Retina (tissue), 1 donor: ENCODE data around the gene DDIT3.
A peak's percentile ranks its signal among the peaks of the same experiment; 100 is the strongest.
"Not testable (repeated sequence)": the region's sequence is repeated elsewhere in the genome, so short reads cannot be mapped to it uniquely, and the experiment has no call there.

Experiments
- DNase-seq: peaks from one replicate; pipeline ENCODE4 v3.0.0-alpha.2; 2016

DDIT3 gene, protein sequence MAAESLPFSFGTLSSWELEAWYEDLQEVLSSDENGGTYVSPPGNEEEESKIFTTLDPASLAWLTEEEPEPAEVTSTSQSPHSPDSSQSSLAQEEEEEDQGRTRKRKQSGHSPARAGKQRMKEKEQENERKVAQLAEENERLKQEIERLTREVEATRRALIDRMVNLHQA

DNA sequence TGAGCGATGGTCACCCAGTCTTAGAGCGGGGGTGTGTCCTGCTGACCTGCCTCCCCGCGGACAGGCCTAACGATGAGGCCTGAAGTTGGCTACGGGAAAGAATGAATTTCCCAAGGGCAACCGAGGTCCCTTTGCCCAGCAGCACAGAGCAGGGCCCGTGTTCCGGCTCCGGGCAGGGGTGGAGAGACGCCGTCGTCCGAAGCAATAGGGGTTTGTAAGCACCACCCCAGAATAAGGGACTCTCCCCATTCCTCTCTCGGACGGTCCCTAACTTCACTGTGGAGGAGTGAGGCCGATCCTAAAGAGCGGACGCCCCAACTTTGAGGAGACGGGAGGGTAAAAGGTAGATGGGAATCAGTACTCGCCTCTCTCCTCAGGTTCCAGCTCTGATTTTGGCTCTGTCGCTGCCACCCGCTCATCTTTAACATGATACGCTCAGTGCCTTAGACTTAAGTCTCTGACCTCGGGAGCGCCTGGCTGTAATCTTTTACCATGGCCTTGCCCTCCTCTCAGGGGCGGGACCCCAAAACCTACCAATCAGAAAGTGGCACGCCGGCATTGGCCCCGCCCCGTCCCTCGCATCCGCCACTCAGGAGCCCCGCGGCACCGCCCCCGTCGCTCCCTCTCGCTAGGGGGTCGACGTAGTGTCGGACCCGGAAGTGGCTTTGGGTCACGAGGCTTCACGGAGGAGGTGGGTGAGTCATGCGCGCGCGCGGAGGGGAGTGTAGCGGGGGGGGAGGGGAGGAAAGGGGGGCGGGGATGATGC is at the start of gene DDIT3:
TSS of gene DDIT3 (minus strand) at position 462 of the 766 bp plus-strand sequence. CDS start 3,108 bp downstream, outside the sequence.
- DNase-seq: peak; percentile 97

DNA sequence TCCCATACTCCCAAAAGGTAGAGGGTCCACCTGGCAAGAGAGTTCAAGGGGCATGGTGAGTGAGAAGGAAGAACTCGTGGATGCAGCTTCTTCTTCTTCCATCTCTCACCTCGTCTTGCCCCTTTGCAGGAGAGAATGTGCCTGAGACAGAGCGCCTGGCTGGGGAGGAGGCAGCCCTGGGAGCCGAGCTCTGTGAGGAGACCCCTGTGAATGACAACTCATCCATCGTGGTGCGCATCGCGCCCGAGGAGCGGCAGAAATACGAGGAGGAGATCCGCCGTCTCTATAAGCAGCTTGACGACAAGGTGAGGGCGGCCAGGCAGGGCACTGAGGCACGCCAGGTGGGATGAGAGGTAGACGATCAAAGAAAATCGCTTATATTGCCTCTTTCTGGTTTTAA is 49.5 kb upstream of the DDIT3 start:
- DNase-seq: no peak

DNA sequence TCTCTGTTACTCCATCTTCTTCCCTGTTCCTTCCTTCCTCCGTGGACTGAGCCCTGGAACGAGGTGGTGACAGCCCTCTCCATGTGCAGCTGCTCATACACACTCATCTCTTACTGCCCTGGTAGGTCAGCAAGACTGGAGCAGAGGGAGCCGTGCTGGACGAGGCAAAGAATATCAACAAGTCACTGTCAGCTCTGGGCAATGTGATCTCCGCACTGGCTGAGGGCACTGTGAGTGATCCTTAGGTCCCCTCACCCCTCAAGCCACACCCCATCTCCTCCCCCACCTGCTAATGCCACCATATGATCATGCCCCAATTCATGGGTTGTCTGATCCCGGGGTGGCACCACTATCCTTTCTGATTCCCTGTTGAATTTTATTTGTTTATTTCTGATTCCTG is 48.5 kb upstream of the DDIT3 start:
- DNase-seq: no peak

DNA sequence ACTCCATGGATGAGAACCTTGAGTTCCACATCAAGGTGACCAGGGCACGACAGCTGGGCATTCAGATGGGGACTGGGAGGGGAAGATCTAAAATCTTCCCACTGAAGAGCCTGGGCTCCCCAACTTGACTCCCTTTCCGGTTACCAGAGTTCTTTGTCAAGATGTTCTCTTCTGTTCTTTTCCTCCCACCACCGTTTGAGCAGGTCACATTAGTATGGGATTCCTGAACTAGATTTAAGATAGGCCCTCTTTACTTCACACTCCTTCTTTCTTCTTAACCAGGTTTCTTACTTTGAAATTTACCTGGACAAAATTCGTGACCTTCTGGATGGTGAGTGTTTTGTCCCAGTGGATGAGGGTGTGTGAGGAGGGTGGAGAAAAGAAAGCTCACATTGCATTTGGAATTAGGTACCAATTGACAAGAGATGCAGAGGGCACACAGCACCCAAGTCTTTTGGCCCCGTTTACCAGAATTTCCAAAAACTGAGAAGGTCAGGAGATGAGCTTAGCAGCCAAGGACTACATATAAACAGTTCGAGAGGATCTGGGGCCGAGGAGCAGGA is 43.9 kb upstream of the DDIT3 start:
- no peak for DNase-seq

DNA sequence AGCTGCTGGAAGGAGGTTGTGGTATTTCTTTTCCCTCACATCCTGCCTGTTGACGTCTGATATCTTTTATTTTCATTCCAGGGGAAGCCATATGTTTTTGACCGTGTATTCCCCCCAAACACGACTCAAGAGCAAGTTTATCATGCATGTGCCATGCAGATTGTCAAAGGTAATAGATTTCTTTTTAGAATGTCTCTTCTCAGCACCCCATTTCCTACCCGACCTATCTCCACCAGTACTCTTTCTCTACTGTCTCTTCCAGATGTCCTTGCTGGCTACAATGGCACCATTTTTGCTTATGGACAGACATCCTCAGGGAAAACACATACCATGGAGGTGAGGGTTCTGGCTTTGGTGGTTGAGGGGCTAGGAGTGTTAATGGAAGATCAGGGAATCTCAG is 43.0 kb upstream of the DDIT3 start:
- no peak for DNase-seq

DNA sequence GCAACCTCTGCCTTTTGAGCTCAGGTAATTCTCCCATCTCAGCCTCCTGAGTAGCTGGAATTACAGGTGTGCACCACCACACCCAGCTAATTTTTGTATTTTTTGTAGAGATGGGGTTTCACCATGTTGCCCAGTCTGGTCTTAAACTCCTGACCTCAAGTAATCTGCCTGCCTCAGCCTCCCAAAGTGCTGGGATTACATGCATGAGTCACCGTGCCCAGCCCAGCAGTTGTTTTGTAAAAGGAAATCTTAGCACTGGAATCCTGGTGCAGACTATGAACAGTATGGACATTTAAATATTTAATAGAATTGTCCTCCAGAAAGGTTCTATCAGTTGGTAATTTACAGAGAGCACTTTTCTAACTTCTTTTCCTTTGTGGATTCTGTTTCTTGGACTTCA is 40.8 kb upstream of the DDIT3 start:
- not testable (repeated sequence) for DNase-seq

DNA sequence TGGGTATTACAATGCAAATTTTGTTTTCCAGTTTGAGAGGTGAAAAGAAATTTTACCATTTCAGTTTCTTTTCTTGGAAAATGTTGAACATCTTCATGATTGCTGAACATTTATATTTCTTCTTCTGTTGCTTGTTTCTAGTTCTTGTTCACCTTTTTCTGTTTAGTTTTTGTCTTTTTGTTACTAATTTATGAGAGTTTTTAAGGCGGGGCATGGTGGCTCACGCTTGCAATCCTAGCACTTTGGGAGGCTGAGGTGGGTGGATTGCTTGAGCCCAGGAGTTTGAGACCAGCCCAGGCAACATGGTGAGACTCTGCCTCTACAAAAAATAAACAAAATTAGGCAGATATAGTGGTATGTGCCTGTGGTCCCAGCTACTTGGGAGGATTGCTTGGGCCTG is 40.2 kb upstream of the DDIT3 start:
- no peak for DNase-seq

DNA sequence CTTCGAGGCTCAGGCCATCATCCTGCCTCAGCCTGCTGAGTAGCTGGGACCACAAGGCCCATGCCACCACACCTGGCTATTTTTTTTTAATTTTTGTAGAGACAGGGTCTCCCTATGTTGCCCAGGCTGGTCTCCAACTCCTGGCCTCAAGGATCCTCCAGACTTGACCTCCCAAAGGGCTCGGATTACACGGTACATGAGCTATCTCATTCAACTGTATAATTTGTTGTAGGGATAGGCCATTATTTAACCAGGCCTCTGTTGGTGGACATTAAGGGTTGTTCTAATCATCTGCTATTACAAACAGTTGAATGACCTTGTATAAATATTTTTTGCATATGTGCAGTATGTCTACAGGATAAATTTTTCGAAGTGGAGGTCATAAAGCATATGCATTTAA is 38.5 kb upstream of the DDIT3 start:
- no peak for DNase-seq

DNA sequence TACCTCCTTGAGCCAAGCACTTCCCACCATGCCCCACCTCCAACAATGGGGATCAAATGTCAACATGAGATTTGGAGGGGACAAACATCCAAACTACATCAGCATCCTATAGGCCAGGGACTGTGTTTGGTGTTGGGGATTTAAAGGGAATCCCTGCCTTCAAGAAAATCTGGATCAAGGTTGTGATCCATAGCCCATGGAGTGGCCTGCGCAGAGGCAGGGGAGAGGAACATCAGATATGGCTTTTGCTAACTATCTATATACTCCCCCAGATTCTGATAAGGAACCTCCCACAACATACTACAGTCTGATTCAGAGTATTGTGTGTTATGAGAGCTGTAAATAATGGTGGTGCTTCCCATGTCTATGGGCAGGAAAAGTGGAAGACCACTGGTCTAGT is 34.6 kb upstream of the DDIT3 start:
- DNase-seq: no peak

DNA sequence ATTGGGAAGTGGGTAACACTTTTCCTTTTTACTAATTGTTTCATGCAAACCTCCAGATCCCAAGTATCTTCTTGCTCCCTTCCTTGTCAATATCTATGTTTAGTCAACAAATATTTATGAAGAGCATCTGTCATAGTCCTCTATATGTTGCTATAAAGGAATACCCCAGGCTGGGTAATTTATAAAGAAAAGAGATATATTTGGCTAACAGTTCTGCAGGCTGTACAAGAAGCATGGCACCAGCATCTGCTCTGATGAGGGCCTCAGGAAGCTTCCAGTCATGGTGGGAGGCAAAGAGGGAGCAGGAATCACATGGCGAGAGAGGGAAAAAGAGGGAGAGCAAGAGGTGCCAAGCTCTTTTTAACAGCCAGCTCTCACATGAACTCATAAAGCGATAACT is 34.1 kb upstream of the DDIT3 start:
- no peak for DNase-seq

DNA sequence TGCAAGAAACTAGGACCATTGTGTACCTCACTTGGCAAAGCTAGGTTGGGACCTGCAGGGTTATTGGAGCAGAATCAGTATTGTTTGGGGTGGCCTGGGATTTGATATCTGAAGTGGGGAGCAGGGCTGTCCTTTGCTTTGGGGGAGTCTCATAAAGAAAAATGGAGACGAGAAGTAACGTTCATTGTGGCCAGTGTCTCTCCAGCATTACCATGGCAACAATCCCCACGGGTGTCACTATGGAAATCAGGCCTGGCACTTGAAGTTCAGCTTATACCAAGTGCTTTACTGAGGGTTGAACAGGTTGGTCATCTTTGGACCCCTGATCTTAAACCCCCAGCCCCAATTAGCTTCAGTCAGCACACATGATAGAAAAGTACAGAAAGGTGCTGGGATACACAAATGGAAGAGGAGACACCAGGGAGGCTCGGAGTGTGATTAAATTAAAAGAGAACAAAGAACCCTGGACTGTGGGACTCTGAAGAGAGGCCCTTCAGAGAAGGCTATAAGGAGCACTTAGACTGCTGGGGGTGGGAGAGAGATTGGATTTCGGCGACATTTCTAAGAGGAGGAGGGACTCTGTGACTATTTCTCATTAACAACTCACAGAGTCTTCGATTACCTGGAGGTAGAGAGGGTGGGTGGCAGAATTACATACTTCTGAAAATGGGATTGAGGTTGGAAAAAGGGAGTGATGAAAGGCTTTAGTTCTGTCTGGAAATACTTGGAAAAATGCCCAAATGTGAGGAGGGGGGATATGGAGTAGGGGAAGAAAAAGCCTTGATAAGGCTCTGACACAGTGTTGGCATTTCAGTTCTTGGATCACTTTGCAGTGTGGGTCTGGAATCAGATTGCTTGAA is 33.3 kb upstream of the DDIT3 start:
- DNase-seq: peak; percentile 47

DNA sequence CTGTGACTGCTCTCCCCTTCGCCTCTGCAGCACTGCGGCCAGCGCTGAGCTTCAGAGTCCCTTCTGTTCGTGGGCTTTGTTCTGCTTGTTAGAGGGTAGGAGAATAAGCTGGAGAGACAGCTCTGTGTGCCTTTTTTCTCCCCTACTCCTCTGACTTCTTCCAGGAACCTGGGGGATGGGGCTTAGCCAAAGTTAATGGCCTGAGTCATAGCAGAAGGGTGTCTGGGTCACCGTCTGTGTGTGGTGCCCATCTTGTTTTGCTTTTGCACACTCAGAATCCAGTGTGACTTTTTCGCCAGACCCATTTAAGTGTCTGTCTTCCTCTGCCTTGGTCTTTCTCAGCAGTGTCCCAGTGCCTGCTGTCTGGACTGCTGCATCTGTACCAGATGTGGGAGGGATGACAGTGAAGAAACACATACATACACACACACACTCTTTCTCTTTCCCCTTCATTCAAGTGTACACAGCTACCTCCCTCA is 32.6 kb upstream of the DDIT3 start:
- peak; percentile 41 for DNase-seq

DNA sequence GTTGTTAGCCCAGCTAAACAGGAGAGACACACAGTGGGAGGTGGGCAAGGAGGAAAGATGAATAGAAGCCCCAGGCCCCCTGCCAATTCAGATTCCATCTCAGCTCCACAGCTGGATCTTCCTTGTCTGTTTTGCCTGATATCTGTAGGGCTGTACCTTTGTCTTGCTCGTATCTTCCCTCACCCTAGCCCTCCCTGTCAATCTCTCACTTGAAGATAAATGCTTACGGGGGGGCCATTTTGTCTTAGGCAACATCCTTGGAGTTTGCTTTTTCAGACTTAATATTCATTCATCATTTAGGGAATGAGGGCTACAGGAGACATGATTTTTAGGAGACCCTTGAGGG is 32.0 kb upstream of the DDIT3 start:
- DNase-seq: no peak

DNA sequence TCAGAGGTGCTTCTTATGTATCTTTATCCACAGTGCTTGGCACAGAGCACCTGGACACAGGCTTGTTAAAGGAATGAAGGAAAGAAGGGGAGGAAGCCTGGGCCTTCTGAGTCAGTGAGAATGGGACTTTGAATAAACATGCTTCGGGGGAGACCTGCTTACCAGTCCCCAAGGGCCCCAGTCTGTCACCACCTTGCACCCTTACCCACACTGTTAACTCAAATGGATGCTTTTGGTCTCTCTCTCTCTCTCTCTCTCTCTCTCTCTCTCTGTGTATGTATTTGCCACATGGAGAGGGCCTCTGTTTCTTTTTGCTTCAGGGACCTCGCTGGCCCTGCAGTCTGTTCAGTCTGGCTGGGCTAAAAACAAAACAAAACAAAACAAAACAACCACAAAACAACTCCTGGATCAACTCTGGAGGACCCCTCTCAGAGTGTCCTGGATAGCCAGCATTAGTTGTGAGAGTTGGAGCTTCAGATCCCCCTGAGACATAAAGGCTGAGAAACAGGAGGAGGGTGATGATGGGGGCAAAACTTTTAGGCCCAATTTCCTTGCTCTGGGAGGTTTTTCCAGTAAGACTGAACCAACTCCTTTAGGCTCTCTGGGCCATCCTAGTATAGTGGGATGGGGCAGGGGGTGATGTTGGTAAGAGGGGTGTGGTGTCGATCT is 31.5 kb upstream of the DDIT3 start:
- DNase-seq: no peak

DNA sequence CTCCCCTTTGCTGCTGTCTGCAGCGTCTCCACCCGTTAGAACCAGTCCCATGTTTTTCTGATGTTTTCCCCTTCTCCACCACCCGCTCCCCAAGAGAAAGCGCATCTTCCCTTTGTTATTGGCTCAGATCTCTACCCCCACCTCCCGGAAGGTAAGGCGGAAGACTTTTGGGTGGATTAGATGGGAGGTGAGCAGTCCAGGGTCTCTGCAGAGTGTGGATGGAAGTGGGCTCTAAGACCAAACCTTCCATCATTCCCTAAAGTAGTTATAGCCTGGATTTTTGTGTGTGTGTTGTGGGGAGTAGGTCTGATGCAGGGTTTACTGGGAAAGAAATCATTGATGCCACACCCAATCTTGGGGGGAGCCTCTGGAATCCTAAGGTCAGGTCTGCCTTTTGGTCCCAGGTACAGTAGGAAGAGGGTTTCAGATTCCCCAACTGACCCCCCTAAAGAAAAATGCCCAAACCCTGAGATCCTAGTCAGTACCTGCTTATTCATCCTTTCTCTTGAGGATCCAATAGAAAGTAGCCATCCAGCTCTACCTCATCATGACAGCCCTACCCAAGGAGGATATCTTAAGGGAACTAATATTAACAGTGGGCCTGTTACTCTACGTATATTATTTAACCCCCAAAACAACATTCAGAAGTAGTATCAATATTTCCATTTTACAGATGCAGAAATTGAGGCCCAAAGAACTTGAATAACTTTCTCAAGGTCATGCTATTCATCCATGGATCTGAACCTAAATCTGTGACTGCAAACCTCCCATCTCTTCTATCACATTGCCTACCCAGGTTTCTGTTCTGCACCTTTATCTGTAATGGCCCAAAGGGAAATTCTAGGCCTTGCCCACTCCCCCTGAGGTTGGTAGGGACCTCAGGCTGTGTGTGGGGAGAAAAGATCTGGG is 30.6 kb upstream of the DDIT3 start:
- peak; percentile 35 for DNase-seq

DNA sequence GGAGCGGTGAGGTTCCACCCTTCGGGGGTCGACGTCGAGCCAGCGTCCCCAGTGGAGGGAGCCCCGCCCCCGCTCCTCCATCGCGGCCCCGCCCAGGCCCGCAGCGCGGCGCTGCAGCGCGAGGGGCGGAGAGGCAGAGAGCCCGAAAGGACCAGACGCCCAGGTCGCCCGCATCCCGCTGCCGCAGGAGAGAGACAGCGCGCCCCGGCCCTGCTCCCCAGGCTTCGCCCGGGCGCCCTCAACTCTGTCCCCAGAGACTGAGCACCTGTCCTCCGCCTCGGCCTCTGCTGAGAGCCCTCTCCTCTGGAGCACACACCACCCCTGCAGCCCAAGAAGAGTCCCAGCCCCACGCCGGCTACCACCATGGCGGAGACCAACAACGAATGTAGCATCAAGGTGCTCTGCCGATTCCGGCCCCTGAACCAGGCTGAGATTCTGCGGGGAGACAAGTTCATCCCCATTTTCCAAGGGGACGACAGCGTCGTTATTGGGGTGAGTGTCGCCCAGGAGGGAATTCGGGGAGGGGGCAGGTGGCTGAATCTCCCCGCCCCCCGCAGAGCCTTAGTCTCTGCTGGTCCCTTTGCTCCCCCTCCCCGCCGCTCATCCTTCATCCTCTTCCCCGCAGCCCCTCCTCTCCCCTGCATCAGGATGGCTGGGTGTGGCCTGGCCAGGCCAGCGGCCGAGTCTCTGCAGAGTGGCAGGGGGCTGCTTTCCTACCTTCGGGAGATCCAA is 29.8 kb upstream of the DDIT3 start, which contains the start of gene KIF5A:
TSS of gene KIF5A (plus strand) at position 136 of the 732 bp plus-strand sequence. CDS start at position 364, 228 bp downstream.
- peak; percentile 84 for DNase-seq

DNA sequence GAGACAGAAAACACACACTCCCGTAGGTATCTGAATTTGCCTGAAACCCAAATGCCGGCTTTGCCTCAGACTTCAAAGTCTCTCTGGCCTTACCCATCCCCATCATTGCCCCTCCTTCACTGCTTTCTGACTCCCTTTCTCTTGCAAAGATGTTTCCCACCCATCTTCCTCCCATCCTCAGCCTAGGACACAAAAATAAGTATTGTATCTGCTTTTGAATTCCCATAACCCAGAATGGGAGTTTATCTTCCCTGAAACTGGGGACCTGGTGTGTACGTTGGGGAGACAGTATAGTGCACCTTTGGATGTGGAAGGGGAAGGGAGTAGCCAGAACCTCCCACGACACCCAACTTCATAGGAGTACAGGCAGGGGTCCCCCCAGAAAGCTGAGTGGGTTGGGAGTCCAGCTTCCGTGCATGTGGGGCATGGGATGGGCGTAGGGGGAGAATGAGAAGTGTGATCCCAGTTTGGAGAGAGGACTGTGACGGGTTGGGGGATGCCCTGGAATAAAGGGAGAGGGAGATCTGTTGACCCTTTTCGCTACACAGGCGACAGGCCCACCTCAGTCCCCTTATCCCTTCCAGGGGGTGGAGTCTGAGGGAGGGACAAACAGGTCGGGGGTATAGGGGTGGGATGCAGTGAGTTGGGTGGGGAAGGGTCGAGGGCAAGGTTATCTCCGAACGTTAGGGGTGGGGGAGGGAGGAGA is 29.0 kb upstream of the DDIT3 start:
- no peak for DNase-seq

DNA sequence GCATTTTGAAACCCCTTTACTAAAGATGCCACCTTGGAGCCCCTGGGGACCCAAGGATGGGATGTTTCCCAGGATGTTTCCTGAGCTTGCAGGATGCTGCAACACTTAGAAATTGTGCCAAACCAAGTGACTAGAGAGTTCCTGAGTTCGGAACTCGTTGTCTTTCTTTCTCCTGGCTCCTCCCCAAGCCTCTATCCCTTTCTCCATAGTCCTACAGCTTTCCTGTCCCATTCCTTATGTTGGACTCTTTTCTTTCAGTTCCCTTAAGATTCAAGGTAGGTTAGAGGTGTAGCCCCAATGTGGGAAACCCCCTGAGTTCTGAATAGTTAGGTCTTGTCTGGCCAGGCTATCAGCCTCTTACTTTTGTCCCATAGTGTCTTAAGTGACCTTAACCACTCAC is 28.2 kb upstream of the DDIT3 start:
- DNase-seq: no peak

DNA sequence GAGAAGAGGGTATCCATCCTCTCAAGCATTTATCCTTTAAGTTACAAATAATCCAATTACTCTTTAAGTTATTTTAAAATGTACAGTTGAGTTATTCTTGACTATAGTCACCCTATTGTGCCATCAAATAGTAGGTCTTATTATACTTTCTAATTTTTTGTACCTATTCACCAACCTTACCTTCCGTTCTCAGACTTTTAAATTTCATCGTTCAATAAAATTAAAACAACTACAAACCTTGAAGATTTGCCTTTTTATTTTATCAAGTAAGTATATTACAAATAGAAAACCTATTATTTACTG is 27.6 kb upstream of the DDIT3 start:
- DNase-seq: no peak

DNA sequence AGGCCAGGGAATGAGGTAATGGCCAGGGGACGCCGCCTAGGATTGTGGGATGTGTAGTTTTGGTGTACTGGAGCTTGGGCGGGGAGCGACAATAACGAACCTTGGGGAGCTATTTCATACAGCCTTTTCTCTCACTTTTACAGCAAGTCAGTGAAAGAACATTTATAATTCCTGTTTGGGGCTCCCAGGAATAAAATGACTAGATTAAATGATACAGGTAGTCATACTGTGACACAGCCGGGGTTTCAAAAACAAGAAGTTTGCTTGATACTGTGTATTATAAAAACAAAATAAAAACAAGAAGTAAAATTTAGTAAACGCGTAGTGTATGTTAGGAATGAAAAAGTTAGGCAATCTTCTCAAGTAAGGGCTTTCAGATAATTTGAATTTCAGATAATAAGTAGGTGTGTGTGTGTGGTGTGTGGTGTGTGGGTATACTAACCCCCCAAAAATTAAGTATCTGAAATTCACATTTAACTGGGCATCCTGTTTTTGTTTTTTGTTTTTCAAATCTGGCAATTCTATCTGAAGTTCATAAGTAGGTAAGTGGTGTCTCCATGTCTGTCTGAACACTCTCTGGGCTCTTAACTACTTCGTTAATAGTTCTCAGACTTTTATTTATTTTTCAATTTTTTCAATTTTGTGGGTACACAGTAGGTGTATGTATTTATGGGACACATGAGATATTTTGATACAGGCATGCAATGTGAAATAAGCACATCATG is 27.1 kb upstream of the DDIT3 start:
- DNase-seq: no peak
